ENCODE data around the gene CLDN6.

The CLDN6 gene

GRCh38 chr16:3049921-3050481 is 32.0 kb upstream of the CLDN6 start:
- TF ChIP-seq ZFX (IDR thresholded peaks at IDR 0.05; ENCODE audit: borderline replicate concordance), result no peak
- no peak for TF ChIP-seq CTCF (IDR thresholded peaks at IDR 0.05)

GRCh38 chr16:3047387-3047720 is 29.4 kb upstream of the CLDN6 start:
- TF ChIP-seq CTCF (IDR thresholded peaks at IDR 0.05), result no peak
- TF ChIP-seq ZFX (IDR thresholded peaks at IDR 0.05; ENCODE audit: borderline replicate concordance), result no peak
- H3K27ac ChIP-seq, result no peak overlapping the region

More at GRCh38 chr16:3049921-3050481, 32.0 kb upstream of the CLDN6 start:
- no peak overlapping the region for H3K27ac ChIP-seq

- no peak for TF ChIP-seq ZFX (IDR thresholded peaks at IDR 0.05; ENCODE audit: borderline replicate concordance)
- no peak for TF ChIP-seq CTCF (IDR thresholded peaks at IDR 0.05)
- H3K27ac ChIP-seq, result no peak overlapping the region
Observed at GRCh38 chr16:3046641-3047386, 28.8 kb upstream of the CLDN6 start.

GRCh38 chr16:3045758-3046640 is 28.0 kb upstream of the CLDN6 start, which contains the start of gene MMP25:
Gene MMP25, plus strand, starts transcription at chr16:3046561. Its CDS starts 357 bp downstream, at chr16:3046918.
- peak within 1 kb of the TSS; percentile 84 for H3K27ac ChIP-seq

GRCh38 chr16:3044708-3045107 is 26.7 kb upstream of the CLDN6 start:
- no peak for TF ChIP-seq CTCF (IDR thresholded peaks at IDR 0.05)
- no peak for TF ChIP-seq ZFX (IDR thresholded peaks at IDR 0.05; ENCODE audit: borderline replicate concordance)
- peak overlapping the region; percentile 84 for H3K27ac ChIP-seq

More at GRCh38 chr16:3045758-3046640, 28.0 kb upstream of the CLDN6 start, which contains the start of gene MMP25:
- TF ChIP-seq CTCF (IDR thresholded peaks at IDR 0.05) (no peak), ZFX (IDR thresholded peaks at IDR 0.05; ENCODE audit: borderline replicate concordance) (no peak)

- no peak overlapping the region for H3K27ac ChIP-seq
- TF ChIP-seq CTCF (IDR thresholded peaks at IDR 0.05), result no peak
- no peak for TF ChIP-seq ZFX (IDR thresholded peaks at IDR 0.05; ENCODE audit: borderline replicate concordance)
Observed at GRCh38 chr16:3042376-3042775, 24.4 kb upstream of the CLDN6 start.

Measured in 22Rv1 (cell line).